GM18909 (cell line): Measurements from ENCODE around the gene ZNF384.
A peak's percentile ranks its signal among the peaks of the same experiment; 100 is the strongest.

Experiments used
- ATAC-seq: cut with Tn5 transposase; IDR thresholded peaks from one replicate; pipeline ENCODE4 v1.9.1; 2021; ENCODE audit warnings: mild to moderate bottlenecking; ENCODE audit not compliant: unreplicated experiment, poor library complexity

The ZNF384 gene

DNA sequence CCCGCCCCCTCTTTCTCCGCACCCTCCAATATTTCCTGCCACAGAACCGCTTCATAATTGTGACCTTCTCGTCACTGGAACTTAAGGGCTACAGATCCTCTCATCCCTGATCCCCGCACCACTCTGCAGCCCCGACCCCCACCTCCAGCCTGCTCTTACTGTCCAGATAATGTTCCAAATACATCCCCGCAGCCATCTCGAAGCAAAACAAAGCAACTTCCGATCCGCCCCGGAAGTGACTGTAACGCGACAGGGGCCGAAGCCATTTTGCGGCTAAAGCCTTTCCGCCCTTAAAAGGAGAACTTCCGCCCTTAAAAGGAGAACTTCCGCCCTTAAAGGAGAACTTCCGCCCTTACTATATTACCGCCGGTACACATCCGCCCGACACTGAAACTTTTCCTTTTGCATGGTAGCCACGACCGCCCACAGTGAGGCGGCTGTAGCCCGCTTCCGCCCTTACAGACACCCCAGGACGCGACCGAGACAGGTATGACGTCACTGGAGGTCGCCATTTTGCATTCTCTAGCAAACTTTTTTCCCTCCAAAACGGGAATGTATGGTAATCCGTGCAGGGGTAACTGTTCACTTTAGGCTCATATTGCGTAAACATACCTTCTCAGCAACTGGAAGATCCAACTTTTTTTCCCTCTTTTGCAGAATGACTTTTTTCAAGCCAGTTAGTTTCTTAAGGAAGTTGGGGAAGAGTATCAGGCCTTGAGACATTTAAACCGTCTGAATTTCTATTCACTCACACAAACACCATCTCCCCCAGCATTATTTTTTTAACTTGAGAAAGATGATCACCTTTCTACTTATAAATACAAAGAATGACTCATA is 26.1 kb downstream of the ZNF384 start, which contains the start of gene ING4:
TSS of gene ING4 (minus strand) at position 214 of the 837 bp plus-strand sequence. CDS start at position 196, 18 bp downstream.
- peak; percentile 96 for ATAC-seq

DNA sequence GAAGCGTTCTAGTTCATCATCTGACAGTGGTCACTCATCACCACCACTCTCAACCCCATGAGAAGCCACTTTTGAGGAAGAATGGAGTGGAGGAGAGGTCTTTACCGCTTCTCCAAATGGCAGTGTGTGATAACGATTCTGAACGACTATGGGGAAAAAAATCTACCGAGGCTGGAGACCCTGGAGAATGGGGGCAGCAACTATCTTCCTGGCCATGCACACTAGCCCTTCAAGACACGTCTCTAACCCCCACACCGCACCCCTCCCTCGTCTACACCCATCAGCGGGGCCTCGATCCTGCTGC is 26.6 kb downstream of the ZNF384 start:
- ATAC-seq: no peak

DNA sequence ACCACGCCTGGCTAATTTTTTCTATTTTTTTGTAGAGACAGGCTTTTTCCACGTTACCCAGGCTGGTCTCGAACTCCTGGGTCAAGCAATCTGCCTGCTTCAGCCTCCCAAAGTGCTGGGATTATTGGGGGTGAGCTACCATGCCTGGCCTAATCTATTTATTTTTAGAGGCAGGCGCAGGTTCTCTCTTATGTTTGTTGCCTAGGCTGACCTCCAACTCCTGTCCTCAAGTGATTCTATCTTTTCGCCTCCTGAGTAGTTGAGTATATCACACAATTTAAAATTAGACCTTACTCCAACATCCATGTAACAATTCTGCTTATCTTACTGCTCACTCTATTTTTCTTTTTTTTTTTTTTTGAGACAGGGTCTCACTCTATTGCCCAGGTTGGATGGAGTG is 35.2 kb downstream of the ZNF384 start:
- no peak for ATAC-seq

DNA sequence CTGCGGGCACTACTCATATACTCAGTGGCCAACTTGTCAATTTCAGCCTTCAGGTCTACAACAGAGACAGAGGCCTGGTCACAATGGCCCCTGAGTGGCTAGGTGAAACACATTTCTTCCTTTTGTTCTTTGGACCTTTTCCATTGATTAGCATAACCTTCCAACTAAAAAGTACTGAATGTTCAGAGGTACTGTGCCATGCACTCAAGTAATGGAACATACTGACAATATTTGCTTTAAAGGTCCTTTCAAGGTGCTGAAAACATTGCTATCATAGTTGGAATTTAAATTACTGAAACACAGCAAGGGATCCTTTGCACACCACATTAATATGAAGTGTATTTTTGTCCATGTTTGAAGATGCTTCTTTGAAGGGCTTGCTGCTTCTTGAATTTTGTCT is 35.8 kb downstream of the ZNF384 start:
- ATAC-seq: no peak

DNA sequence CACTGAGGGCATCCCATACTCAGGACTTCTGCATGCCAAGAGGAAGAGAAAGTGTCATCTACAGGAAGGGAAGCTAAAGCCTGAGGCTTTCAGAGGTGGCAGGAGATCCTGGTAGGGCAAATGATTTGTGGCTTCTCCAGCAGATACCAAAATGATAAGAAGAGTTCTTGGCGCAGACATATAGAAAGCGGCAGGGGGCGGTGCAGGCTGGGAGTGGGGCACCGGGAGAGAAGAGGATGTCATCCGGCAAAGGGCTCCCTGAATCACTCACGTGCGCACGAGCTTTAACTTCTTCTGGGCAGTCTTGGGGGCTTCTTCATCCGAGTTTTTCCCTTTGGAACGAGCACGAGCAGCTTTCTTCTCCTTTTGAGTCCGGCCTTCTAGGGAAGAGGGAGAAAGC is 36.8 kb downstream of the ZNF384 start:
- ATAC-seq: no peak

DNA sequence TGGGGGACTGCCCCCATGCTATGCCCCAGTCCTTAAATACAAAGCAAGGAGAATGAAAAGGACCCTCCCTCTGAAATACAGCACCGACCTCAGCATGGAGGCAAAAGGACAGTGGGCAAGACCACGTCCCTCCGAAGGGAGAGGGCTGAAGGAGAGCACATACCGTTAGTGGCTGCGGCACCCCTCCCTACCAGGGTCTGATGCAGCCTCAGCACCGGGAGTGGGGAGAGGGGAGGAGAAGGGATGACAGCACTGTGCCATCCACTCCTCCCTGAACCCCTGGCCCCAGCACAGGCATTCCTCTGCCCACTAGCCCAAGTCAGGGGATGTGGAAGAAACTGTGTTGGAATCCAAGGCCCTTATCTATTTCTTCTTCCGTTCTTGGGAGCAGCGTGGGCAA is 38.3 kb downstream of the ZNF384 start:
- ATAC-seq: no peak

DNA sequence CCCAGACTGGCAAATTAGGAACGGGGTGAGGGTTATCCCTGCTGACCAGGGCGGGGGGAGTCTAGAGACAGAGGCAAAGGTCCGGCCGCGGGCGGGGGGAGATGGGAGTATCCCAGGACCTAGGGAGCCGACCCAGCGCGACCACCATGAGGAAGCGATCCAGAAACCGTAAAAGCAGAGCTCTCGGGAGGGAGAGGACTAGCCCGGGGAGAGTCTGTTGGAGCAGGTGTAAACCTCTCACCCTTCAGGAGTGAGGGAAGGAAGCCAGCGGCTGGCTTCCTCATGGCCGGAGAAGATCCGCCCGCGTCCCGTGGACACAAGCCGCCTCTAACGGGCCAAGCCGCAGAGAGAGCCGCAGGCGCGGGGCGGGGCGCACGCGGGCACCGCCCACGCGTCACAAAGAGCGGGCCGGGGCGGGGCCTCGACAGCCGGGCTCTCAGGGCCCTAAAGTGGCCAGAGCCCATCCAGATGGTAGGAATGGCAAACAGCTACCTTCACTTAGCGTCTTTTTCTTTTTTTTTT is 42.0 kb downstream of the ZNF384 start, which contains the start of gene ACRBP:
TSS of gene ACRBP (minus strand) at position 350 of the 522 bp plus-strand sequence. CDS start at position 284, 66 bp downstream.
- ATAC-seq: no peak

DNA sequence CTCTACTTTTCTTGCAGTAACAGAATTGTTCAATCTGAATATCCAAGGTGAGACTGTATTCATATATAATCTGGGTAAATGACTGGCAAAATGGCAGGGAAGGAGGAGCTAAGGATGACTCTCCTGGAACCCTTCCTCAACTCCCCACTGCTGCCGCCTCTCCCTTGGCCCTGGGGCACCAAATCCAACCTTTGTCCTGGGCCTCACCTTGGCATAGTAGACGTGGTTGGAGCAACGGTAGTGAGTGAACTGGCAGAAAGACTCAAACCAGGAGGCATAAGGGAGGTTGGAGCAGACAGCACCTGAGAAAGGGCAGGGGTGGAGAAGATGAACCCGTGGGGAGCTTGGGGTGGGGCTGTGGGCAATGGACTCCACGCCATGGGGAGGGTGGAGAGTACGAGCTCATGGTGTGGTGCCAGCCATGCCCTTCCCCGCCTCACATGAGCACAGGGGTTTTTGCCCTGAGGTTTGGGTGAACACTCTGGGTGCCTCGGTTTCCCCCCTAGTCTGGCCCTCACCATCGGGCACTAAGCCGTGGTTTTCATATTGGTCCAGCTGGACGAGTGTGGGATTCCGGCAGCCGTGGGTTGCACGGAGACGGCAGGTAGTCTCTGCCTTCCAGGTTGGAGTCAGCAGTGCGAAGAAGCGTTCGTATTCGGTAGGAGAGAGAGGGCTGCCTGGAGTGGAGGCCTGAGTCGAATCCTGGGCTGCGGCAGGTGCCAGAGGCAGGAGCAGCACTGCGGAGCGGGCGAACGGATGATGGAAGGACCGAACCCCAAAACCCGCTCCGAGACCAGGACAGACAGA is 42.7 kb downstream of the ZNF384 start:
- no peak for ATAC-seq

DNA sequence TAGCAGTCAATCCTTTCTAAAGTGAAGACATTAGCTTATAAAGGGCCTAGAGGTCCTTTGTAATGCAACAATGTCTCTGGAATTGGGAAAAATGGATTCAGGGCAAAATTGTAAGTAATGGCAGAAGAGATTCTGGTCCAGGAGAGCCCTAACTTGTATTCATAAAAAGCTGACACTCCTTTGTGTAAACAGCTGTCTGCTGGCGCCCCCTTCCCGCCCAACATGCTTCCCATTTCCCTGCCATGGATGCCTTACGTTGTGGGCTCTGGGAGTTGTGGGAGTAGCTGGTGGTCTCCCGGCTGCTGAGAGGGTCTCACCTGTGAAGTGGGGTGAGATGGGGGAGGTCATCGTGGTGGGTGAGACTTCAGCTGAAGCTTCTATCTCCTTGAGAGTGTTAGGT is 44.3 kb downstream of the ZNF384 start:
- no peak for ATAC-seq

DNA sequence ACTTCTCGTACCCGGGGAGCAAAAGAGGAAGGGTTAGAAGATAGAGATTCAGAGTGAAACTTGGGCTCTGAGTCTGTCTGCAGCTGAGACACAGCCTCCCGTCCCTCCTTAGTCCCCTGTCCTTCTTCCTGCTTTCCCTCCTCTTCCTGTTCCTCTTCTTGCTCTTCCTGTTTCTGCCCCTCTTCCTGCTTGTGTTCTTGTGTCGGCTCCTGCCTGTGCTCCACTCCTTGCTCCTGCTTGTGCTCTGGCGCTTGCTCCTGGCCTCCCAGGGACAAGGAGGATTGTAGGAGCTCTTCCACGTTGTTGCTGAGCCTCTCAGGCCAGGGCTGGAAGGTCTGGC is 44.9 kb downstream of the ZNF384 start:
- no peak for ATAC-seq

DNA sequence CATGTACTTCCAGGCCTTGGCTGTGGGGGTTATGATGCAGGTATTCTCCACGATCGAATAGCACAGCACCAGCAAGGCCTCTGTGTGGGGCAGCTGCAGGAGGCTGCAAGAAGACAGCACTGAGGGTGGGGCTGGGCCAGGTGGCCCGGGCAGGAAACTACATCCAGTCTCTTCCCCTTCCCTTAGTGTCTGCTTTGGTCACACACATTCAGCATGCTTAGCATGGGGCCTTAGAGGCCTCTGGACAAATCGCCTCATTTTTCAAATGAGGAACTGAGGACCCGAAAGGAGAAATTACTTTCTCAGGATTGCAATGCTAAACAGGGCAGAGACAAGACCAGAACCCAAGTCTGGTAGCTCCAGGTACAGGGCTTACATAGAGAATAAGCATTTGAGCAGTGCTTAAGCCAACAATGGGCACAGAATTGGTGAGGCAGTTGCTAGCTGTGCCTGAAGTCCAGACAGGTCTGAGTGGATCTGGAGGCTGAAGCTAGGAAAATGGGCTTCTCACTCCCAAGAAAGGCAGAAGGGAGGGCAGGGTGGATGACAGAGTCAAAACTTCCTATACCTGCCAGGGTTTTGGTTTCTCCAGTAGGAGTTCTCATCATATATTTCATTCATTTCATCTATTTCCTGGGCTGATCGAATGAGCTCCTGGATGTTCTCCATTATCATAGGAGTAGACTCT is 45.5 kb downstream of the ZNF384 start:
- no peak for ATAC-seq

DNA sequence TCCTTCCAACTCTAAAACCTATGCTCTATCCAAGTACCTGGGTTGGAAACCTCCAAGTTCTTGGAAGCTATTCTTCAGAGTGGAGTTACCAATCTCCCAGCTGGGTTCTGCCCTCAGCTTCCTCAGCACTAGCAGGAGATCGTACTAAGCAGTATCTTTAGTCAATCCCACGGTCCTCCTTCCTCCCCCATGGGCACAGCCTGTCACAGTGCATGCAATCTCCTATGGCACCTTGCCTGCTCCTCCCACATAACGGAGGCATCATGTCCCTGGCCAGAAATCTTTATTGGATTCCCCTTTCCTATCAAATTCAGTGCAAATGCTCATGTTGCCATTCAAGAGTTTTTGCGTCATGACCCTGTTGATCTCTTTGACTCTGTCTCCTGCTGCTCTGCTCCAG is 48.0 kb downstream of the ZNF384 start:
- ATAC-seq: no peak

DNA sequence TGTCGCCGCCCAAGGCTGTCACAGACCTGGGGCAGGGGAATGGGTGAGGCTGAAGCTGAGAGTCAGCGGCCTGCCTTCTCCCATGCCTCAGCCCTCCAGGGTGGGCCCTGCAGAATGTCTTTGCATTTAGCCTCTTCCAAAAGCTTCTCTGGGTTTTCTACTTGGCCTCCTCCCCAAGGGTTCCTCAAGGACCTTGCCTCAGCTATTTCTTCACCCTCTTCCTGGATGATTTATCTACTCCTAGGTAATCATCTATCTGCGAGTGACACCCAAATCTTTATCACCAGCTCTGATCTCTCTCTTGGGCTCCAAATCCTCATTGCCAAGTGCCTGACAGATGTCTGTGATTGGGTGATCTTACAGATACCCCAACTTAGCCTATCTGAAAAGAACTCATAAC is 48.7 kb downstream of the ZNF384 start:
- no peak for ATAC-seq

DNA sequence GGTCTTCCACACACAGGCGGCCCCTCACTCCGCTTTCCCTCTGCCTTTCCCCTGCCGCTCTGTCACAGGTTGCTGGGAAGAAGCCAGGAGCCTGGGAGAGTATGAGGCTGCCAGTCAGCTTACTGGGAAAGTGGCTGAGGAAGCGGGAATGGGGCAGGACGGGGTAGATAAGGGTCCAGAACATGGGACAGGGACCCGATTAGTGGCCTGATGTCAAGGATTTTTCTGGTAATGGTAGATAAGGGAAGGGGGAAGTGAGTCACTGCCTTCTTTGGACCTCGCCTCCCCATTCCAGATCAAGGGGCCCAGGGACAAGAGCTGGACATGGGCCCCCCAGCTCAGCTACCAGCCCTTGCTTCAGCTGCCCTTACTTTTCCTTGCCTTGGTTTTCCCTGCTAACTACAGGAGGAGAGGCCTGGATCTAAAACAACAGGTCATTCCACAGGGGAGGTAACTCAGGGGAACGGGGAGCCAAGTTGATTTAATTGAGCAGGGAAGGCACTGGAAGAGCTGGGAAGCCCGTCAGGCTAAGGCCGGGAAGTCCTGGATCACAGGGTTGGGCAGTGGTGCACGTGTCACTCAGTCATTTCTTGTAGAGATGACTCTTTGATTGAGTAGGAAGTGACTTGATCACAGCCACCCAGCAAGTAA is 49.9 kb downstream of the ZNF384 start:
- ATAC-seq: no peak

DNA sequence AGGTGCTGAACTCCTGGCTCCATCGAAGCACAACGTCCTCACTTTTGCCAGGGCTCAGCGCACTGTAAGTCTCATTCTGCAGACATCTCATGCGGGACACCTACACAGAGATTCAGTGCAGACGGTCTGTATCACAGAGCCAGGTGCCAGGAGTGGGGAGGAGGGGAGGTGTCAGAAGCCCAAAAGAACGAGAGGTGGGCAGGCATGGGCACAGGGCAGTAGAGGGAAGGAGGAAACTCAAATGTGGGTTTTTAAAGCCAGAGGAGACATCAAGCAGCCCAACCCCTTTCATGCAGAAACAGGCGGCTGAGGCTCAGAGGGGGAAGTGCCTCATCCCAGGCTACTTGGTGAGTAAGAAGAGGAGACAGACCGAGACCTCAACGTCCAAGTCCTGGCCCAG is 50.9 kb downstream of the ZNF384 start:
- no peak for ATAC-seq

DNA sequence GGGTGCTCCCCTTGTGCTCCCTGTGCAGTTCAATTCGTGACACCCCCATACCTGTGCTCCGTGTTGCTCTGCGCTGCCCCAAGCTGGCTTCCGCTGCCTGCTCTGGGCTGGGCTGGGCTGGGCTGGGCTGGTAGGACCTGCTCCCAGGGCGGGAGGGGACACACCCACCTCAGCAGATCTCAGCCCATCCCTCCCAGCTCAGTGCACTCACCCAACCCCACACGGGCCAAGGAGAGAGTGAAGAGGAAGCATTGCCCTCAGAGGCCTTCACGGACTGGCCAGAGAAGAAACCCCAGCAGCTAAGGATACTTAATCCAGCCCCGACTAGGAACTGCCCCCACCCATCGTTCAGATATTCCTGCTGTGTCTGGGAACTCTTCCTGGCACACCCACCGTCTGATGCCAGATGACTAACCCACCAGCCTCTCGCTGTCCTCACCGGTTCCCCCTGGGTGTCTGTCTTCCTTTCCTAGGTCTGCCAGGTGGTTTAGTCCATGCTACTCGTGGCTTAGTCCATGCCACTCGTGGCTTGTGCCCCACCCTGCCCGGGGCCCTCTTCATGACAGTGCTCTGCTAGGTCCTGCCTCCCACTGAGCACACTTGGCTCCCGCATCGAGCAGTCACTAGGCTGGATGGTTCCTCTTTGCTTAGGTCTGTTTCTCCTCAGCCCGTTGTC is 53.2 kb downstream of the ZNF384 start, which contains the start of gene LPAR5:
TSS of gene LPAR5 (minus strand) at position 104 of the 676 bp plus-strand sequence. CDS start 14,711 bp downstream, outside the sequence.
- ATAC-seq: peak; percentile 47

DNA sequence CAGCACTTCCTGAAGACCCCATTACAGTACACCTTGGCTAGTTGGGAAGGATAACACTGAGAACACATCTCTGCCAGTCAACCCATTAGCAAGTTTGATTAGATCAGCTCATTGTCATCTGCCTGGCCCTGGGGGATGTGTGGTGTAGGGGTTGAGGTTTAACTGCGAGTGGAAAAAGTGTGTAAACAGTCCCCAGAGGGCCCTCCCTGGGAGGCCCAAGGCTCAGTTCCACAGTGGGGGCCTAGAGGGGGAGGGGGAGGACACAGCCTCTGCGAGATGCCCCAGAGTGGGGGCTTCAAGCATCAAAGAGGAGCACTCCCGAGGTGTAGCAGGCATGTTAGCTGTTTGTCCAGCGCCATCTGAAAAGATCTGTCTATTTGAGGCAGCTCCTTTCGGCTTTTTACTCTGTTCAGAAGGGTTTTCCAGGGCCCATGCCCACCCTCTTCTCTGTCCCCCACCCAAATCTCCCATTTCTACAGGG is 53.8 kb downstream of the ZNF384 start:
- ATAC-seq: peak; percentile 54

DNA sequence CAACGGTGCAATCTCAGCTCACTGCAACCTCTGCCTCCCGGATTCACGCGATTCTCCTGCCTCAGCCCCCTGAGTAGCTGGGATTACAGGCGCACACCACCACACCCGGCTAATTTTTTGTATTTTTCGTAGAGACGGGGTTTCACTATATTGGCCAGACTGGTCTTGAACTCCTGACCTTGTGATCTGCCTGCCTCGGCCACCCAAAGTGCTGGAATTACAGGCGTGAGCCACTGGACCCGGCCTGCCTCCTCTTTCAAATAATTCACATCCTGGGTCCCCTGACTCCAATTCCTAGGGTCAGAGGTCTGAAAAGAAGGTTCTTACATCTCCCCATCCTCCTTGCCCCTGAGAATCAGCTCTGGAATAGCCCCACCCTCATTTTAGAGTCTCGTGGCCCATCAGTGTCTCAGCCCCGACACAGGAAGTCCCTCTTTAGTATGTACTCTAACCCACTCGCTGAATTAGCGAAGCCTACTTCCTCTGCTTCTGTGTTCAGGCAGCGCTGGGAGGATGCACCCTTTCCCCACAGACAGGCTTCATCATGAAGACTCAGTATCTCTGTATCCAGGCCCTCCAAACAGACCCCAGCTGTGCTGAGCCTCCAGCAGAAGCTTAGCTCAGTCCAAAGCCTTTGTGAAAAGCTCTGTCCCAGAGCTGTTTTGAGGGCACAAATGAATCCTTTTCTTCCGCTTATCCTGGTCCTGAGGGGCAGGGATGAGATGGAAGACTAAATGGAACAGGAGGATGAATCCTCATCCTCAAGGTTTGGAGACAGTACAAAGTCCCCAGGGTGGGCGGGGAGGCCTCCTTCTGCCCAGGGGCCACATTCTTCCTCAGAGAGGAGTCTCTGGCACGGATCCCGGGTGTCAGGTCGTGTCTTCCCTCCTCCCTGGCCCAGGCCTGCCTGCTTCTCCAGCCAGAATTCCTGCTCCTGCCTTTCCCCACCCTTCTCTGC is 56.9 kb downstream of the ZNF384 start:
- peak; percentile 55 for ATAC-seq
